Heart right ventricle (tissue), 16 donors: ENCODE results near the gene RAVER1. TPM values are rescaled to one million over a fixed set of nuclear protein-coding genes. Genes with fewer than 3 reads are reported as not detected.

Experiments
- ATAC-seq, 8 donors: fragments of 200-7000 bp; cut with Tn5 transposase; one replicate each; pipeline ENCODE4 v1.9.1; 2020; ENCODE audit warnings: mild to moderate bottlenecking in 8 of 8, moderate library complexity in 8 of 8, moderate number of reproducible peaks in 1 of 8
- DNase-seq, 2 donors: peaks; one replicate each; pipeline ENCODE4 v3.0.0-alpha.2; 2020
- H3K27ac ChIP-seq, 10 donors: fragments of 200-600 bp; sonication (generic) in 2 of 10; one replicate each; pipeline versions ENCODE4 v1.5.0 to v1.8.0; 2020 to 2022; ENCODE audit warnings: mild to moderate bottlenecking in 3 of 10
- H3K27me3 ChIP-seq, 7 donors: fragments of 200-600 bp; one replicate each; pipeline ENCODE4 v1.8.0; 2021 to 2022; ENCODE audit warnings: mild to moderate bottlenecking in 2 of 7
- H3K36me3 ChIP-seq, 9 donors: fragments of 200-600 bp; sonication (generic) in 1 of 9; one replicate each; pipeline versions ENCODE4 v1.5.0 to v1.8.0; 2020 to 2022; ENCODE audit warnings: mild to moderate bottlenecking in 2 of 9
- H3K4me1 ChIP-seq, 9 donors: fragments of 200-600 bp; sonication (generic) in 1 of 9; one replicate each; pipeline versions ENCODE4 v1.5.0 to v1.8.0; 2020 to 2022; ENCODE audit warnings: mild to moderate bottlenecking in 4 of 9
- H3K4me3 ChIP-seq, 10 donors: fragments of 200-600 bp; sonication (generic) in 2 of 10; one replicate each; pipeline versions ENCODE4 v1.5.0 to v1.8.0; 2020 to 2022; ENCODE audit warnings: mild to moderate bottlenecking in 7 of 10, moderate library complexity in 2 of 10
- H3K9me3 ChIP-seq, 11 donors: fragments of 200-600 bp in 10 of 11; sonication (generic) in 2 of 11; one replicate each; pipeline versions ENCODE4 v1.5.0 to v1.8.0; 2013 to 2022; ENCODE audit warnings: mild to moderate bottlenecking in 2 of 11, control low read depth in 1 of 11, moderate library complexity in 1 of 11
- CTCF ChIP-seq, 9 donors: fragments of 200-600 bp; sonication (generic) in 2 of 9; IDR thresholded peaks; one replicate each; pipeline versions ENCODE4 v1.5.0 to v1.8.0; 2021 to 2022; ENCODE audit warnings: antibody characterized with exemption in 9 of 9, mild to moderate bottlenecking in 5 of 9, moderate library complexity in 1 of 9
- WGBS, 2 donors: extraction: QIAGEN DNeasy Blood & Tissue Kit; methylation state at CpG; one replicate each; pipeline ENCODE4 v1.1.7; 2013; ENCODE audit warnings: inconsistent platforms in 1 of 2; 5-methylcytosine and 5-hydroxymethylcytosine counted together
- intact Hi-C, 10 donors: fragments of 100-400 bp; cut with DNase I; formaldehyde crosslinking; loops; one replicate each; pipeline versions ENCODE4 v1.11.1 to v1.14.2; 2022
- polyA plus RNA-seq, 2 donors: library from polyadenylated mRNA; stranded (reverse); fragments of 200-250 nt; gene quantifications; one replicate each; pipeline ENCODE4 v1.2.3, GENCODE V29; 2013
- total RNA-seq, 10 donors: library from RNA; stranded (reverse); fragmentation: NEBNext Ultra II Directional in 3 of 10; extraction: Animal tissue kit (Norgen Biotek cat#: 25700) in 3 of 10; gene quantifications; one replicate each; pipeline versions ENCODE4 v1.2.1 to v1.2.4, GENCODE V29; 2021 to 2023
- donor health status: Arrhythmogenic right ventricular cardiomyopathy.
- donor health status: ischemic (EF 13 %, LVEDD 7.1; RV severe dilation, severe dysfunction).
- donor health status: healthy with polysubstance abuse.
- donor health status: DM: no; HTN: yes; CAD: no.
- donor health status: DM: no; HTN: no; CAD: no.
- donor health status: ischemic (EF 25% LVEDD 6.9; RV normal size, moderate dysfunction).
- donor health status: ischemic (EF 25% LVEDD 5.7; RV mildly dilated, moderate dysfunction).
- donor health status: healthy.
- donor health status: DM: yes; HTN: yes; CAD: no.
- donor health status: Ischemic cardiomyopathy.
- donor health status: ischemic (EF 35%, LVEDD 5.7; RV mildly dilated, moderate dysfunction).
- donor health status: nonischemic (EF 11% LVEDD 7.7; RV severe dilation, severe dysfunction).
- donor health status: DM: yes; HTN: yes; CAD: no.
- donor health status: PGD.
- donor health status: ischemic (EF 29% LVEDD 5.4; RV normal size, mild dysfunction).
- donor health status: nonischemic (EF 23%, LVEDD 6.1; RV moderate dilation, normal function).

RAVER1 gene
- total and polyA plus RNA-seq, 12 donors = 5.1 to 16.9 (median 12.2) TPM

- peaks cover 0 to 19% (median 3%) of the 10 kb centered on the region in 7 donors for H3K27me3 ChIP-seq
- ATAC-seq = peak in 7 of 8 donors; percentile 8 to 40 (median 23)
- no peaks in the 10 kb centered on the region for H3K9me3 ChIP-seq
- intact Hi-C loops = loop anchor here in 6 of 10 donors (1.0 to 5.0 kb wide), 5 partner anchors 64 to 123 kb away; partner anchors contain the start of gene RAVER1 (in 1 of the 6)
- no peak for DNase-seq
- peaks cover 0 to 4% (median 0%) of the 10 kb centered on the region in 9 donors for H3K36me3 ChIP-seq
- peaks cover 7 to 57% (median 46%) of the 10 kb centered on the region in 9 donors for H3K4me1 ChIP-seq
- no peak for TF ChIP-seq CTCF (IDR thresholded peaks at IDR 0.05)
- WGBS, 2 donors = 54 to 69% methylated on average over 6 of the region's 6 CpGs
- no peak overlapping the region for H3K4me3 ChIP-seq
- H3K27ac ChIP-seq = peak overlapping the region; percentile 62 to 99 (median 91)
These were observed 65.3 kb downstream of the RAVER1 start for GRCh38 chr19:10268071-10268470.

DNA sequence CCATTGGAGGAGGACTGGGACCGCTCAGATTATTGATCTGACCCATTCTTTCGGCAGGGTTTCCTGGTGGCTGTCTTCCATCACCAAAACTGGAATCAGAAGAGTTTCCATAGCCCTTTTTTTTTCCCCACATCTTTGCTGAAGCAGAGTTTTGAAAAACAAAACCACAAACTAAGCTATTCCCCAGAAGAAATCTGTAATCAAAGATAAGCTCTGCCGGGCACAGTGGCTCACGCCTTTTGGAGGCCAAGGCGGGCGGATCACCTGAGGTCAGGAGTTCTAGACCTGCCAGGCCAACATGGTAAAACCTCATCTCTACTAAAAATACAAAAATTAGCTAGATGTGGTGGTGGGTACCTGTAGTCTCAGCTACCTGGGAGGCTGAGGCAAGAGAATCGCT is 66.6 kb downstream of the RAVER1 start:
- Histone ChIP-seq H3K4me3 (no peak overlapping the region), H3K27me3 (peaks cover 0 to 19% (median 3%) of the 10 kb centered on the region in 7 donors), H3K9me3 (no peaks in the 10 kb centered on the region), H3K4me1 (peaks cover 7 to 49% (median 41%) of the 10 kb centered on the region in 9 donors), H3K36me3 (no peaks in the 10 kb centered on the region), H3K27ac (peak overlapping the region in 6 of 10 donors; percentile 88 to 95 (median 92))
- WGBS, 2 donors = 75 to 82% methylated on average over 7 of the region's 7 CpGs
- DNase-seq (no peak), ATAC-seq (no peak)
- TF ChIP-seq CTCF (IDR thresholded peaks at IDR 0.05) = no peak
- intact Hi-C loops = loop anchor here in 1 of 10 donors (5.0 kb wide), 1 partner anchor 66 kb away; the partner anchor contains the start of gene RAVER1

Other genes starting within 250 kb of the RAVER1 start
- gene SHFL, start 247.2 kb downstream of the RAVER1 start, total RNA-seq = 10 to 100 TPM in 4 of 10 donors, 1 to 10 TPM in 6; 4.0 to 18.9 (median 9.6) TPM
- gene SHFL, start 247.2 kb downstream of the RAVER1 start, polyA plus RNA-seq = 10 to 100 TPM; 11.1 to 30.2 TPM
- gene ANGPTL6, start 230.9 kb downstream of the RAVER1 start, total RNA-seq = under 1 TPM in 1 of 10 donors, not detected in 9; 0.14 TPM
- under 1 TPM; 0.09 to 0.37 TPM for gene ANGPTL6, start 230.9 kb downstream of the RAVER1 start, polyA plus RNA-seq
- 10 to 100 TPM; 17.6 to 43.3 (median 20.7) TPM for gene PPAN, start 227.2 kb downstream of the RAVER1 start, total RNA-seq
- 10 to 100 TPM; 34.3 to 47.7 TPM for gene PPAN, start 227.2 kb downstream of the RAVER1 start, polyA plus RNA-seq
- 10 to 100 TPM in 1 of 10 donors, 1 to 10 TPM in 9; 4.9 to 13.8 (median 6.8) TPM for gene P2RY11, start 221.8 kb downstream of the RAVER1 start, total RNA-seq
- 1 to 10 TPM; 4.2 to 4.7 TPM for gene P2RY11, start 221.8 kb downstream of the RAVER1 start, polyA plus RNA-seq
- gene EIF3G, start 213.6 kb downstream of the RAVER1 start, total RNA-seq = 100 to 1,000 TPM; 146 to 193 (median 180) TPM
- 100 to 1,000 TPM; 113 to 241 TPM for gene EIF3G, start 213.6 kb downstream of the RAVER1 start, polyA plus RNA-seq
- gene DNMT1, start 138.6 kb downstream of the RAVER1 start, total RNA-seq = 10 to 100 TPM; 11.8 to 36.4 (median 21.6) TPM
- 10 to 100 TPM; 20.9 to 34.7 TPM for gene DNMT1, start 138.6 kb downstream of the RAVER1 start, polyA plus RNA-seq
- 10 to 100 TPM in 1 of 10 donors, 1 to 10 TPM in 9; 1.8 to 12.2 (median 3.3) TPM for gene S1PR2, start 102.2 kb downstream of the RAVER1 start, total RNA-seq
- 1 to 10 TPM; 1.8 to 4.8 TPM for gene S1PR2, start 102.2 kb downstream of the RAVER1 start, polyA plus RNA-seq
- gene MRPL4, start 81.3 kb downstream of the RAVER1 start, total RNA-seq = 10 to 100 TPM; 53.2 to 94.3 (median 69.0) TPM
- gene MRPL4, start 81.3 kb downstream of the RAVER1 start, polyA plus RNA-seq = 100 to 1,000 TPM in 1 of 2 donors, 10 to 100 TPM in 1; 29.0 to 101 TPM
- 10 to 100 TPM in 3 of 10 donors, 1 to 10 TPM in 7; 3.6 to 66.6 (median 9.3) TPM for gene ICAM1, start 62.4 kb downstream of the RAVER1 start, total RNA-seq
- gene ICAM1, start 62.4 kb downstream of the RAVER1 start, polyA plus RNA-seq = 10 to 100 TPM in 1 of 2 donors, 1 to 10 TPM in 1; 6.9 to 12.1 TPM
- under 1 TPM in 9 of 10 donors, not detected in 1; 0.17 to 0.83 (median 0.48) TPM for gene ICAM4, start 46.6 kb downstream of the RAVER1 start, total RNA-seq
- gene ICAM4, start 46.6 kb downstream of the RAVER1 start, polyA plus RNA-seq = under 1 TPM; 0.59 to 0.73 TPM
- under 1 TPM in 7 of 10 donors, not detected in 3; 0.18 to 0.62 (median 0.34) TPM for gene ICAM5, start 43.6 kb downstream of the RAVER1 start, total RNA-seq
- gene ICAM5, start 43.6 kb downstream of the RAVER1 start, polyA plus RNA-seq = 1 to 10 TPM in 1 of 2 donors, under 1 TPM in 1; 0.51 to 1.0 TPM
- 1 to 10 TPM in 2 of 10 donors, under 1 TPM in 8; 0.34 to 1.4 (median 0.80) TPM for gene ZGLP1, start 23.7 kb downstream of the RAVER1 start, total RNA-seq
- gene ZGLP1, start 23.7 kb downstream of the RAVER1 start, polyA plus RNA-seq = 1 to 10 TPM; 1.5 to 8.9 TPM
- 10 to 100 TPM; 11.7 to 21.8 (median 17.1) TPM for gene FDX2, start 17.5 kb downstream of the RAVER1 start, total RNA-seq
- gene FDX2, start 17.5 kb downstream of the RAVER1 start, polyA plus RNA-seq = 10 to 100 TPM; 33.7 to 35.5 TPM
- gene ICAM3, start 6.1 kb upstream of the RAVER1 start, total RNA-seq = 10 to 100 TPM; 14.0 to 77.2 (median 17.9) TPM
- 10 to 100 TPM in 1 of 2 donors, 1 to 10 TPM in 1; 6.1 to 13.1 TPM for gene ICAM3, start 6.1 kb upstream of the RAVER1 start, polyA plus RNA-seq
- 10 to 100 TPM; 37.0 to 80.2 (median 55.8) TPM for gene TYK2, start 47.0 kb upstream of the RAVER1 start, total RNA-seq
- gene TYK2, start 47.0 kb upstream of the RAVER1 start, polyA plus RNA-seq = 100 to 1,000 TPM in 1 of 2 donors, 10 to 100 TPM in 1; 76.3 to 182 TPM
- 100 to 1,000 TPM; 106 to 179 (median 121) TPM for gene CDC37, start 70.0 kb upstream of the RAVER1 start, total RNA-seq
- 100 to 1,000 TPM; 217 to 422 TPM for gene CDC37, start 70.0 kb upstream of the RAVER1 start, polyA plus RNA-seq
- 10 to 100 TPM; 10.4 to 50.7 (median 17.3) TPM for gene PDE4A, start 87.0 kb upstream of the RAVER1 start, total RNA-seq
- gene PDE4A, start 87.0 kb upstream of the RAVER1 start, polyA plus RNA-seq = 10 to 100 TPM in 1 of 2 donors, 1 to 10 TPM in 1; 3.5 to 14.3 TPM
- gene KEAP1, start 169.8 kb upstream of the RAVER1 start, total RNA-seq = 10 to 100 TPM; 51.4 to 84.9 (median 60.0) TPM
- 10 to 100 TPM; 49.1 to 74.5 TPM for gene KEAP1, start 169.8 kb upstream of the RAVER1 start, polyA plus RNA-seq
- gene S1PR5, start 183.9 kb upstream of the RAVER1 start, total RNA-seq = 1 to 10 TPM in 1 of 10 donors, under 1 TPM in 6, not detected in 3; 0.12 to 1.1 (median 0.36) TPM
- gene S1PR5, start 183.9 kb upstream of the RAVER1 start, polyA plus RNA-seq = under 1 TPM; 0.13 to 0.15 TPM
- gene ATG4D, start 210.4 kb upstream of the RAVER1 start, total RNA-seq = 10 to 100 TPM; 47.6 to 62.4 (median 54.5) TPM
- gene ATG4D, start 210.4 kb upstream of the RAVER1 start, polyA plus RNA-seq = 10 to 100 TPM; 62.0 to 66.2 TPM
- 10 to 100 TPM in 6 of 10 donors, 1 to 10 TPM in 4; 8.4 to 14.2 (median 10.3) TPM for gene KRI1, start 232.5 kb upstream of the RAVER1 start, total RNA-seq
- gene KRI1, start 232.5 kb upstream of the RAVER1 start, polyA plus RNA-seq = 10 to 100 TPM; 14.4 to 17.5 TPM
- 10 to 100 TPM in 5 of 10 donors, 1 to 10 TPM in 5; 7.7 to 19.2 (median 10.3) TPM for gene CDKN2D, start 235.4 kb upstream of the RAVER1 start, total RNA-seq
- gene CDKN2D, start 235.4 kb upstream of the RAVER1 start, polyA plus RNA-seq = 10 to 100 TPM in 1 of 2 donors, 1 to 10 TPM in 1; 5.7 to 25.6 TPM